HCT116 (cell line): ENCODE results near the gene HELT. TPM values are rescaled to one million over a fixed set of nuclear protein-coding genes. Genes with fewer than 3 reads are reported as not detected.

Experiments
- ATAC-seq: fragments of 200-7000 bp; cut with Tn5 transposase; 2 replicates; pipeline ENCODE4 v1.9.1; 2020; ENCODE audit warnings: mild to moderate bottlenecking, moderate library complexity
- BruUV-seq: library from RNA; stranded (reverse); fragments of 400-500 nt; replicated peaks from 2 replicates; lab custom pipeline; 2021; lab: Mats Ljungman, UMichigan
- CTCF ChIA-PET: fragments of 300-600 bp; sonication (Branson Sonifier 250); formaldehyde crosslinking; loops from one replicate; lab custom pipeline; 2021; ENCODE audit warnings: antibody characterized with exemption; lab: Charles Lee
- POLR2A ChIA-PET: fragments of 300-600, 350-600 bp; sonication (Branson Sonifier 250); formaldehyde crosslinking; loops from one replicate; lab custom pipeline; 2021; ENCODE audit warnings: antibody characterized with exemption; lab: Charles Lee
- RAD21 ChIA-PET, 2 experiments: fragments of 300-600 bp; sonication (Branson Sonifier 250); formaldehyde crosslinking; loops; one replicate each; lab custom pipeline; 2023; ENCODE audit warnings: low total read pairs in 2 of 2; ENCODE audit not compliant: uncharacterized antibody in 2 of 2, unreplicated experiment in 2 of 2, low non-redundant PET in 1 of 2; lab: Charles Lee
- DNase-seq: peaks from one replicate; pipeline ENCODE4 v3.0.0-alpha.2; 2010; ENCODE audit warnings: low read depth, low spot score
- H2AFZ ChIP-seq: fragments of 200-600 bp; shearing (Covaris generic), sonication (generic); 2 replicates; pipeline ENCODE4 v1.6.1; 2017; ENCODE audit warnings: low read depth, mixed run types, mixed read lengths, antibody characterized with exemption, low read length; ENCODE audit not compliant: poor library complexity, severe bottlenecking
- H3K27ac ChIP-seq: 2 replicates; pipeline ENCODE4 v1.5.1; 2012; ENCODE audit warnings: low read depth, low read length
- H3K27me3 ChIP-seq: fragments of 200-600 bp; sonication (generic); 2 replicates; pipeline ENCODE4 v1.6.1; 2016; ENCODE audit warnings: mixed run types, low read length, mixed read lengths; ENCODE audit not compliant: insufficient read depth
- H3K36me3 ChIP-seq, 2 experiments: fragments of 200-500 bp in 1 of 2; fragments of 200-600 bp in 1 of 2; sonication (Bioruptor generic) in 1 of 2; sonication (generic) in 1 of 2; 2 replicates each; pipeline versions ENCODE4 v1.5.1 to v1.6.1; 2014 to 2016; ENCODE audit warnings: low read length in 2 of 2, inconsistent platforms in 1 of 2, mixed read lengths in 1 of 2, mixed run types in 1 of 2; ENCODE audit not compliant: insufficient read depth in 2 of 2, control insufficient read depth in 1 of 2
- H3K4me1 ChIP-seq, 2 experiments: fragments of 200-600 bp in 1 of 2; sonication (generic) in 1 of 2; 2 replicates each; pipeline versions ENCODE4 v1.5.1 to v1.6.1; 2012 to 2017; ENCODE audit warnings: low read length in 2 of 2, inconsistent platforms in 1 of 2, mild to moderate bottlenecking in 1 of 2, mixed read lengths in 1 of 2, mixed run types in 1 of 2, moderate library complexity in 1 of 2; ENCODE audit not compliant: insufficient read depth in 2 of 2, control insufficient read depth in 1 of 2
- H3K4me2 ChIP-seq: fragments of 200-600 bp; sonication (generic); 2 replicates; pipeline ENCODE4 v1.6.1; 2017; ENCODE audit warnings: mixed run types, low read length, mixed read lengths
- H3K4me3 ChIP-seq, 2 experiments: fragments of 200-600 bp in 1 of 2; sonication (generic) in 1 of 2; replicated peaks in 1 of 2; 2 replicates each; pipeline ENCODE4 v1.5.1; 2011 to 2016; ENCODE audit warnings: low read length in 2 of 2, control low read depth in 1 of 2, low read depth in 1 of 2, mild to moderate bottlenecking in 1 of 2, mixed read lengths in 1 of 2, mixed run types in 1 of 2
- H3K79me2 ChIP-seq: fragments of 200-600 bp; sonication (generic); 2 replicates; pipeline ENCODE4 v1.6.1; 2017; ENCODE audit warnings: mild to moderate bottlenecking, mixed run types, low read length, moderate library complexity, mixed read lengths; ENCODE audit not compliant: insufficient read depth
- H3K9ac ChIP-seq: fragments of 200-600 bp; sonication (generic); 2 replicates; pipeline ENCODE4 v1.6.1; 2016; ENCODE audit warnings: low read length, mixed read lengths
- H3K9me2 ChIP-seq: fragments of 200-600 bp; sonication (generic), shearing (Covaris generic); 2 replicates; pipeline ENCODE4 v1.6.1; 2017; ENCODE audit warnings: mixed run types, mild to moderate bottlenecking, moderate library complexity; ENCODE audit not compliant: insufficient read depth
- H3K9me3 ChIP-seq, 2 experiments: fragments of 200-500 bp in 1 of 2; fragments of 200-600 bp in 1 of 2; sonication (Bioruptor generic) in 1 of 2; sonication (generic) in 1 of 2; 2 replicates each; pipeline ENCODE4 v1.6.1; 2014 to 2017; ENCODE audit warnings: low read length in 2 of 2, mixed read lengths in 2 of 2, inconsistent platforms in 1 of 2, low read depth in 1 of 2, mild to moderate bottlenecking in 1 of 2, mixed run types in 1 of 2, moderate library complexity in 1 of 2; ENCODE audit not compliant: control insufficient read depth in 1 of 2, insufficient read depth in 1 of 2
- H4K20me1 ChIP-seq: fragments of 200-600 bp; sonication (generic), shearing (Covaris generic); 2 replicates; pipeline ENCODE4 v1.6.1; 2017; ENCODE audit warnings: mixed run types, mild to moderate bottlenecking, moderate library complexity; ENCODE audit not compliant: insufficient read depth
- EGR1 ChIP-seq: IDR thresholded peaks from 2 replicates; pipeline ENCODE4 v1.6.1; 2012; ENCODE audit warnings: low read depth
- ELF1 ChIP-seq: IDR thresholded peaks from 2 replicates; pipeline ENCODE4 v1.6.1; 2012; ENCODE audit warnings: low read depth, borderline replicate concordance
- EZH2phosphoT487 ChIP-seq: fragments of 200-600 bp; IDR thresholded peaks from 2 replicates; pipeline ENCODE4 v1.6.1; 2018; ENCODE audit warnings: antibody characterized with exemption, borderline replicate concordance
- POLR2A ChIP-seq: IDR thresholded peaks from 2 replicates; pipeline ENCODE4 v1.7.0; 2011; ENCODE audit warnings: borderline replicate concordance; ENCODE audit not compliant: insufficient read depth, insufficient read length; ENCODE audit errors: extremely low read depth
- intact Hi-C: fragments of 100-400 bp; cut with micrococcal nuclease; formaldehyde crosslinking; loops from 2 replicates; pipeline ENCODE4 v1.10.0; 2022
- total RNA-seq: library from RNA; stranded (reverse); gene quantifications from one replicate; pipeline ENCODE4 v1.2.1, GENCODE V29; 2021; ENCODE audit not compliant: unreplicated experiment
- TF ChIP-seq, protein P1 (sequence below): IDR thresholded peaks from 2 replicates; pipeline ENCODE4 v1.6.1; 2012; ENCODE audit warnings: low read depth
- TF ChIP-seq, protein P2 (sequence below), 3 experiments: fragments of 200-600 bp in 1 of 3; sonication (generic) in 1 of 3; IDR thresholded peaks in 2 of 3; conservative IDR thresholded peaks in 1 of 3; 2 replicates each; pipeline ENCODE4 v1.5.1; 2012 to 2017; ENCODE audit warnings: low read depth in 2 of 3, low read length in 2 of 3, antibody characterized with exemption in 1 of 3, borderline replicate concordance in 1 of 3, control low read depth in 1 of 3, mild to moderate bottlenecking in 1 of 3, mixed read lengths in 1 of 3, mixed run types in 1 of 3, moderate library complexity in 1 of 3; ENCODE audit not compliant: insufficient read depth in 1 of 3

The HELT gene
- total RNA-seq, 1 experiment from 2014 or later, result not detected

DNA sequence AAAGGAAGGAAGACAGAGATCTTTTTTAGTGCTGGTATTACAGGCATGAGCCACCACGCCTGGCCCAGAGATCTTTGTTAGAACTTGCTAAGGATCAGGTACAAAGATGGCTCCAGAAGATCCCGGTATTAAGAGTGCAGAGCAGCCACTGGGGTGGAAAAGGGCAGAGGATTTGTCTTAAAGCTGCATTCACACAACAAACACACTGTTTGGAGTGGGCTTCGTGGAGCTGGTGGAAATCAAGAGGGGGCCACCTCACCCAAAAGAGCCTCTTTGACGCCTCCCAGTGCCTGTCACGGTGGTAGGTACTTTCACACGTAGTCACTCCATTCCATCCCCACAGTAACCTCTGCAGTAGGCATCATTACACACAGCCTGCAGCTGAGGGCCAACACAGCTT is 13.3 kb downstream of the HELT start:
- no peak for DNase-seq
- RAD21 ChIA-PET, result no interaction called here
- no TSS peak for BruUV-seq
- H4K20me1 ChIP-seq, result no peaks in the 10 kb centered on the region
- no peak overlapping the region for H3K27ac ChIP-seq
- H3K4me1 ChIP-seq, result no peaks in the 10 kb centered on the region
- H3K36me3 ChIP-seq, result no peaks in the 10 kb centered on the region
- POLR2A ChIA-PET, result no interaction called here
- no peak overlapping the region for H3K4me2 ChIP-seq
- ATAC-seq, result no peak
- CTCF ChIA-PET, result interaction anchor here (0.7 to 1.6 kb wide), 2 partner anchors 10 to 1006 kb away, joined by 3 to 5 read pairs; no protein-coding TSS in a partner anchor
- H3K27me3 ChIP-seq, result peaks cover 6% of the 10 kb centered on the region; the same call in 1 of the 2 replicates
- intact Hi-C loops, result no loop called here
- no peaks in the 10 kb centered on the region for H3K79me2 ChIP-seq
- H2AFZ ChIP-seq, result no peak overlapping the region
- no peak overlapping the region for H3K9ac ChIP-seq
- no peaks in the 10 kb centered on the region for H3K9me2 ChIP-seq
- no peak overlapping the region for H3K4me3 ChIP-seq
- TF ChIP-seq EGR1 (no peak), EZH2phosphoT487 (no peak), POLR2A (no peak), ELF1 (no peak)
- TF ChIP-seq, protein P1, sequence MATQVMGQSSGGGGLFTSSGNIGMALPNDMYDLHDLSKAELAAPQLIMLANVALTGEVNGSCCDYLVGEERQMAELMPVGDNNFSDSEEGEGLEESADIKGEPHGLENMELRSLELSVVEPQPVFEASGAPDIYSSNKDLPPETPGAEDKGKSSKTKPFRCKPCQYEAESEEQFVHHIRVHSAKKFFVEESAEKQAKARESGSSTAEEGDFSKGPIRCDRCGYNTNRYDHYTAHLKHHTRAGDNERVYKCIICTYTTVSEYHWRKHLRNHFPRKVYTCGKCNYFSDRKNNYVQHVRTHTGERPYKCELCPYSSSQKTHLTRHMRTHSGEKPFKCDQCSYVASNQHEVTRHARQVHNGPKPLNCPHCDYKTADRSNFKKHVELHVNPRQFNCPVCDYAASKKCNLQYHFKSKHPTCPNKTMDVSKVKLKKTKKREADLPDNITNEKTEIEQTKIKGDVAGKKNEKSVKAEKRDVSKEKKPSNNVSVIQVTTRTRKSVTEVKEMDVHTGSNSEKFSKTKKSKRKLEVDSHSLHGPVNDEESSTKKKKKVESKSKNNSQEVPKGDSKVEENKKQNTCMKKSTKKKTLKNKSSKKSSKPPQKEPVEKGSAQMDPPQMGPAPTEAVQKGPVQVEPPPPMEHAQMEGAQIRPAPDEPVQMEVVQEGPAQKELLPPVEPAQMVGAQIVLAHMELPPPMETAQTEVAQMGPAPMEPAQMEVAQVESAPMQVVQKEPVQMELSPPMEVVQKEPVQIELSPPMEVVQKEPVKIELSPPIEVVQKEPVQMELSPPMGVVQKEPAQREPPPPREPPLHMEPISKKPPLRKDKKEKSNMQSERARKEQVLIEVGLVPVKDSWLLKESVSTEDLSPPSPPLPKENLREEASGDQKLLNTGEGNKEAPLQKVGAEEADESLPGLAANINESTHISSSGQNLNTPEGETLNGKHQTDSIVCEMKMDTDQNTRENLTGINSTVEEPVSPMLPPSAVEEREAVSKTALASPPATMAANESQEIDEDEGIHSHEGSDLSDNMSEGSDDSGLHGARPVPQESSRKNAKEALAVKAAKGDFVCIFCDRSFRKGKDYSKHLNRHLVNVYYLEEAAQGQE, result no peak
- TF ChIP-seq, protein P2, sequence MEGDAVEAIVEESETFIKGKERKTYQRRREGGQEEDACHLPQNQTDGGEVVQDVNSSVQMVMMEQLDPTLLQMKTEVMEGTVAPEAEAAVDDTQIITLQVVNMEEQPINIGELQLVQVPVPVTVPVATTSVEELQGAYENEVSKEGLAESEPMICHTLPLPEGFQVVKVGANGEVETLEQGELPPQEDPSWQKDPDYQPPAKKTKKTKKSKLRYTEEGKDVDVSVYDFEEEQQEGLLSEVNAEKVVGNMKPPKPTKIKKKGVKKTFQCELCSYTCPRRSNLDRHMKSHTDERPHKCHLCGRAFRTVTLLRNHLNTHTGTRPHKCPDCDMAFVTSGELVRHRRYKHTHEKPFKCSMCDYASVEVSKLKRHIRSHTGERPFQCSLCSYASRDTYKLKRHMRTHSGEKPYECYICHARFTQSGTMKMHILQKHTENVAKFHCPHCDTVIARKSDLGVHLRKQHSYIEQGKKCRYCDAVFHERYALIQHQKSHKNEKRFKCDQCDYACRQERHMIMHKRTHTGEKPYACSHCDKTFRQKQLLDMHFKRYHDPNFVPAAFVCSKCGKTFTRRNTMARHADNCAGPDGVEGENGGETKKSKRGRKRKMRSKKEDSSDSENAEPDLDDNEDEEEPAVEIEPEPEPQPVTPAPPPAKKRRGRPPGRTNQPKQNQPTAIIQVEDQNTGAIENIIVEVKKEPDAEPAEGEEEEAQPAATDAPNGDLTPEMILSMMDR (IDR thresholded peaks at IDR 0.05 in 2 of 3, conservative IDR thresholded peaks at IDR 0.05 in 1 of 3; ENCODE audit: borderline replicate concordance in 1 of 3, insufficient read depth in 1 of 3, low read depth in 2 of 3, low read length in 2 of 3), result no peak
- TF ChIP-seq, all 23 proteins: peak for 0
- H3K9me3 ChIP-seq, result no peaks in the 10 kb centered on the region
